NCI-H146 treated with DMSO at 0.1 percent for 48 hours (cell line): Measurements from ENCODE around the gene PCTP.

Source experiments
- DNase-seq: peaks from one replicate; lab custom pipeline; 2025; ENCODE audit not compliant: unreplicated experiment; lab: John Stamatoyannopoulos, UW

PCTP gene

GRCh38 chr17:55751720-55752250 lies 934 bp downstream of the PCTP start:
- DNase-seq, result no peak

- DNase-seq, result no peak
Observed at GRCh38 chr17:55756689-55757088, 5.8 kb downstream of the PCTP start.

DNA sequence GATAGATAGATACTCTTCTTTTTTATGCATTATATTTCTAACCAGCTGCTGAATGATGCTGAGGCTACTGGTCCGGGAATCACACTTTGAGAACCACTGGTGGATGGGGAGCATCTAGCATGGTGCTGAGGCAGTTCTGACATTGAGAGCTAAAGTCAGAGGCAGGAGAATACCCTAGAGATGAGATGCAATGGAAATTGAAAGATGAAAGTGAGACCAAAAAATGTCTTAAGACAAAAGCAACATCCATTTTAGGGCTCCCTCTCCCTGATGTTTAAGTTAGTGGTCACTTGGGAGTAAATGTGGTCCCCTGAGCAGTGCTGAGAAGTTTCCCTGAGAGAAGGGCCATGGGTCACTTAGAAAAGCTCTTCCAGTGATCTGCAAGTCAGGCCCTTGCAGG lies 6.8 kb downstream of the PCTP start:
- DNase-seq, result no peak

- no peak for DNase-seq
Observed at GRCh38 chr17:55758171-55758570, 7.3 kb downstream of the PCTP start.

- no peak for DNase-seq
Observed at GRCh38 chr17:55760643-55761355, 9.9 kb downstream of the PCTP start.

GRCh38 chr17:55762086-55762858 lies 11.4 kb downstream of the PCTP start:
- DNase-seq, result no peak

DNA sequence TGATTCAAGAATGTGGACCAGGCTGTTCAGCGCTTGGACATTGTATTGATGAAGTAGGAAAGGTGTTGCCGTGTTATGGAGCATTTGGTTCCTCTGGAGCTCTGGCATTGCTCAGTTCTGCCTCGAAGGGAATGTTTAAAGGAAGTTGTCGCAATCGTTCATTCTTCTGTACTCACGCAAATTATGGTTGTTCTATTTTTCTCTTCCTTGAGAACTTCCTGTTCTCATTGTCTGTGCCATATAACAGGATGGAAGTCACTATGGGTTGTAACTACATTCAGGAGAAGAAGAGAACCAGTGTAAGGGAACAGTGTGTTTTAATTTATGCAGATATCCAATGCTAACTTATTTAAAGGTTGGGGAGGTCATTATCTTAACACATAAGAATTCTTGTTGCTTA lies 13.0 kb downstream of the PCTP start:
- DNase-seq, result no peak

DNA sequence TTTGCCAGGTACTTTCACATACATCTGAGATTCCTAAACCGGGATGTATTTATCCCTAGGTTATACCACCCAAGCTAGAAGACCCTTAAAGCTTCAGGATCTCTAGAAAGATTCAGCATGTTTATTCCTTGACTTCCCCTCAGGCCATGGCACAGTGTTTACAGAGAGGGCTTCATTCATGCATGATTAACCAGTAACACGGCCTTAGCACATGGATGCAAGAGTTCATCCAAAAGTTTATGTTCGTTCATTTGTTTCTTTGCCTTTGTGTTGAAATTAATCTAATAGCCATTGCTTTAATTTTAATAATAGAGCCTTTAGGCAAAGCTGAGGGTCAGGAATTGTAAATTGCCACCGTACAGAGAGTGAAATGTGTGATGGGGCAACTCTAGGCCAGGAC lies 13.8 kb downstream of the PCTP start:
- DNase-seq, result no peak

- DNase-seq, result no peak
Observed at GRCh38 chr17:55765472-55765871, 14.6 kb downstream of the PCTP start.

DNA sequence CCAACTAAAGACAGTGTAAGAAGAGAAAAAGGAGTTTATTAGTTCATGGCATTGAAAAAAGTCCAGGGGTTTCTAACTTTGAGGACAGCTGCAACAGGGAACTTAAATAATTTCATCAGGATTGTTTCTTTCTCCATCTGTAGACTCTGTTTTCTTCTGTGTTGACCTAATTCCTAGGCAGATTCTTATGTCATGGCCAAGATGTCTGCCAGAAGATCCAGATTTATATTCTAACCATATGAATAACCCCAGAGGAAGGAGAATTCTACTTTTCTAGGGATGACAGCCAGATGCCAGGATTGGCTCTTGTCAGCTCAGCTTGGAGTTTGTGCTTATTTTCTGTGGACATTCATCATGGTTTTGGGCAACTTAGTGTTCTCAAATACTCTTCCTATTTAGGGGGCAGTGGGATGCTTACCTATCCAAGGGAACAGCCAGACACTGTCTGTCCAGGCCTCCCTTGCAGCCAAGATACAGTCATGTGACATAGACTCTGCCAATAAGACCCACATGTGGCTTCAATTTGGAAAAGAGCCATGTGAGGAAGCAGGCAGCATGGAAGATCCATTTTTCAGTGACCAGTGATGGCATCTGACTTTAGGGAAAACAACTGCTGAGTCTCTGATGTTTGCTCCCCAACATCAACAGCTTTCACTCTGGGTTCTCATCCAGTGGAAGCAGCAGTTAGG lies 18.2 kb downstream of the PCTP start:
- DNase-seq, result no peak

- no peak for DNase-seq
Observed at GRCh38 chr17:55769625-55770000, 18.8 kb downstream of the PCTP start.

DNA sequence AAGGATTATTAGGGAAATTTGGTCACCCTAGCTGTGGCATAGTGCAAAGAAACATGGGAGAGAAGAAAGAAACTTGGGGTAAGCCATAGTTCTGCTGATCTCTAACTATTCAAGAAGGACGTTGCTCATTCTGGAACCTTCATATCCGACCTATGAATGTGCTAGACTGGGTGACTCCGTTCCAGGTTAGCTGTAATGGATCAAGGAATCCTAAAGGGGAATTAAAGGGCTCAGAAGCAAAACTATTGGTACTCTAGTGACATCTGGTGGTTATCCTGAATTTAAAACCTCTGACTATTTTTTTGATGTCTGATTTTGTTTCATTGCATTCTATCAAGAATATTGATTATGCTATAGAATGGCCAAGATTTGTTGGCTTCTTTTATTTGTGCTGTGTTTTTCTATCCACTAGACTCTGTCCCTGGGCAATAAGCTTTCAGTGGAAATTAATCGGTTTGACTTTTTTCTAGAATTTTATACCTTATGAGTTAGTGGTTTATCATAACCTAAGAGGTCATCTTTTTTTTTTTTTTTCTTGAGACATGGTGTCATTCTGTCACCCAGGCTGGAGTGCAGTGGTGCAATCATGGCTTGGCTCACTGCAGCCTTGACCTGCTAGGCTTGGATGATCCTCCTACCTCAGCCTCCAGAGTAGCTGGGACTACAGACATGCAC lies 19.5 kb downstream of the PCTP start:
- no peak for DNase-seq

DNA sequence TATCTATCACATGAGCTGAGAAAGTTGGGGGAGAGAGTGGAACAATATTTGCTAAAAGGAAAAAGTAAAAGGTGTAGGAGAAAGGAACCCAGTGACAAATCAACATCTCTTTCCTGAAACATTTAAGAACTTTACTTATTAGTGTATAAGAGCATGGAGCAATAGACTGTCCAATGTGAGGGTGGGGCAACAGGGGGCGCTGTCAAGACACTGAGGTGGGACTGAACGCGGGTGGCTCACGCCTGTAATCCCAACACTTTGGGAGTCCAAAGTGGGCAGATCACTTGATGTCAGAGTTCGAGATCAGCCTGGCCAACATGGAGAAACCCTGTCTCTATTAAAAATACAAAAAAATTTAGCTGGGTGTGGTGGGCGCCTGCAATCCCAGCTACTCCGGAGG lies 21.2 kb downstream of the PCTP start:
- no peak for DNase-seq

DNA sequence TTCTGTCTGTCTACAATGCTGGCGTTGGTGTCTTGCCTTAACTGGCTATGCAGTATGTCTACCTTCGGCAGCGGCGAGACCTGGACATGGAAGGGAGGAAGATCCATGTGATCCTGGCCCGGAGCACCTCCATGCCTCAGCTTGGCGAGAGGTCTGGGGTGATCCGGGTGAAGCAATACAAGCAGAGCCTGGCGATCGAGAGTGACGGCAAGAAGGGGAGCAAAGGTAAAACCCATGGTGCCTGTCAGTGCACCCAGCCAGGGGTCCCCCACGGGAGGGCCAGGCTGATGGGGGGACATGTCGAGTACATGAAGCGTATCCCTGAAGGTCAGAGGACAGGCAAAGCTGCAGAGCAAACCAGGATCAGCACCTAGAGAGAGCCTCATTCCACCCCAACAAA lies 22.8 kb downstream of the PCTP start:
- DNase-seq, result no peak

DNA sequence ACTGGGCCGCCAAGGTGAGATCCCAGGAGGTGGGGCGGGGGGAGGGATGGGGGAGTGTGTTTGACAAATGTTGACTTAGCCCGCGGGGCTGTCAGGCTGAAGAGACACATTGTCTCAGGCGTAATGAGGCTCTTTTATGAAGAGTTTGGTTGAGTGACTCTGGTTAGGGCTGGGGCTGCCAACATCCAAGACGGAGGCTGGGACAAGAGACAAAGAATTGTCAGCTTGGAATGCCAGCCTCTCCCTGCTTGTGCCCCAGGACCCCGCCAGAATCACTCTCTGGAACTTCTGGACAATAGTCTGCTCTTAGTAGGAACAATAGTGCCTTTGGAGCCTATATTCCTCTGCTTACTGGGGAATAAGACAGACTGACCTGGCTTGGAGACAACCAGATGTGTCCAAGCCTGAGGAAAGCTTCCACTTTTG lies 24.0 kb downstream of the PCTP start:
- DNase-seq, result no peak

DNA sequence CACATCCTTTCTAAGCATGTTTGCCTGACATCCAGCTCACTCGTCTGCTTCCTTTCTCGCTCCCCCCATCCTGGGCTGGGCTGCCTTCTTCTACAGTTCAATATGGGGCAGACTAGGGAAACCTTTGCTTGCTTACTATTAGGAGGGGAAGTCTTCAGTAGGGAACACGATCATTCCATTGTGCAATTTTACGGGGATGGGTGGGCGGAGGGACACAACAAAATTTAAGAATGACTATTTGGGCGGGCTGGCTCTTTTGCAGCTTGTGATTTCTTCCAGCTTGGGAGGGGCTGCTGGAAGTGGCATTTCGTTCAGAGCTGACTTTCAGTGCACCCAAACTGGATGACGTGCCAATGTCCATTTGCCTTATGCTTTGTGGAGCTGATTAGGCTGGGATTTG lies 25.4 kb downstream of the PCTP start:
- DNase-seq, result no peak

DNA sequence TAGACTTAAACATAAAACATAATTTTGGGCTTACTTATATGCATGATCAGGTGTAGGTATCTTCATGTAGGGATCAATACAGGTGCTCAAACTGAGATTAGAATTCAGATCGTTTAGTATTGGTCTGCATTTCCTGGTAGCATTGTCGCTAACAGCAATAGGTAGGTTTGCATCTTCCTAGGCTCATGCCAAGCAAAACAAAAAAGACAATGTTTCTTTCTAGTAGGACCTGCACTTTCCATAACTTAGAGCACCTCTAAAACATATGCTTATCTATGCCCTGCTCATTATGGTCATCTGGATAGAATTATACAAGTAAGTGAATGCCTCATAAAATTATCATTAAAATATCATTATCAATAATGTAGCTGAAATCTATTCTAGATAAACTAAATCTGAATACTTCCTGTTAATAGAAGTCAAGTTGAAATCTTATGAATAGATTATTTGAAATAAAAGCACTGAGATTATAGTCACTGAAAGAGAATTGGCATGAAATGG lies 26.7 kb downstream of the PCTP start:
- no peak for DNase-seq

DNA sequence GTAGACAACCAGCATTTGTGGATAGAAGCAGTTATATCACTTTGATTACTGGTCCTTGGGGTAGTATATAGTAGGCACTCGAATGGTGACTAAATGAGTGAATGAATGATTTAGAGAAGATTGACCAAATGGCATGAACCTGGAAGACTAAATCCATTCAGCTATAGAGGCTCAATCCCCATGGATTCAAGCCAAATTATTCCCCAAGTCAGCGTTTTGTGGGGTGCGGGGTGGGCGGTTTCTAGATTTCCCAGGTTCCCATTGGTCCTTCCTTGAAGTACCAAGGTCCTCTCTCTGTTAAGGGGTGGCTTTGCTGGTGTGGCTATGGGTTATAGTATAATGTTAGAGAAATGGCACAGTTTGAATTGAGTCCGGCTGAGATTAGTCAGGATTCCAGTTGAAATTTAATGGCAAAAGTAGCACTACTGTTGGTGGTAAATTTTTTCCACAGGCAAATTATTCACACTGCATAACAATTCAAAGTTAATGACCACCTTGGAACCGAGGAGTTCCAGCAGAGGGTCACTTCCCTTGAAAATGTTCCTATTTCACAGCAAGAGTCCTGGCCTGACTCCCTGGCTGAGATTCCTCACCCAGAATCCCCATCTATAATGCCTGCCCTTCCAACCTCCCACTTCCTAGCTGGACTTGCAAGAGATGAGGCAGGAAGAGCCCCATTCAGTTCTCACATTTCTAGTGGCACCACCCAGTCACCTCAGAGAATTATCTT lies 27.7 kb downstream of the PCTP start:
- DNase-seq, result no peak

DNA sequence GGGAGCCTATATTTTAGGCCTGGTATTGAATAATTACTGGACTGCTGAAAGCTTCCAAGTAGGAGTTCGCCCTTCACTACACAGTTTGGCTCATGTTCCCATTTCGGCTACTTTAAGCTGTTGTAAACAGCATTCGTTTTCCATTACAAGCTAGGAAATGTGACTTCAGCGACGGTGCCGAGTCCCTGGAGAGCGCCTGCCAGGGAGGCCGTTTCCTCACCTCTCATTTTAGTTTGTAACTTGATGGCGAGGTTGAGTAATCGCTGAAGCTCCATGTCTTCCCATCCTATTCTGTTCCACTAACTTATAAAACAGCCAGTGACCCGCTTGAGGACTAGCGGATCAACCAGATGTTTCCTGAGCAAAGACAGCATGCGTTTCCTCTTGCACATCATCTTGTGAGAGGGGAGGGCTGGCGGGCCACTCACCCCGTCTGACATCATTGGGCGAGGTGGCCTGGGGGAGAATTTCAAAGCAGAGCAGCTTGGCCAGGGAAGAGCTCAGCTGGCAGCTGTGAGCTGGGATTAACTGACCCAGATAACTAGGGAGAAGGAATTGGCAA lies 32.9 kb downstream of the PCTP start:
- no peak for DNase-seq

DNA sequence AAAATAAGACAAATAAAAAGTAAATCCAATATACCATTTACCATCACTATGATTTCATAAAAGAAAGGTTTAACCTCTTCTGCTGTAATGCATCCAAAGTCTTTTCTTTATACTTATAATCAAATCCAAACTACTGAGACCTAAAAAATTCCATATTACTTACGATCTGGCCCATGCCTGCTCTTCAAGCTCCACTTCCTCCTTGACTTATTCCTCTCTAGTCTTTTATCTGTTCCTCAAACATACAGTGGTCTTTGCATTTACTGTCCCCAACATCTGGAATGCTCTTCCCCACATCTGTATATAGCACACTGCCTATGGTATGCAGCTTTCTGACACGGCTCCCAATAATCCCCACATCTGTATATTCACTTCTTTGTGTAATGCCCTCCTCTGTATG lies 33.8 kb downstream of the PCTP start:
- no peak for DNase-seq
